OCI-LY1 (cell line): ENCODE data around the gene CNBD2.
"Not testable (repeated sequence)": the region's sequence is repeated elsewhere in the genome, so short reads cannot be mapped to it uniquely, and the experiment has no call there.

Experiments used
- H2AFZ ChIP-seq: fragments of 200-600 bp; sonication (generic), shearing (Covaris generic); 2 replicates; pipeline ENCODE4 v1.6.0; 2014; ENCODE audit warnings: antibody characterized with exemption, mild to moderate bottlenecking, low read length
- H3F3A ChIP-seq: fragments of 200-600 bp; sonication (generic), shearing (Covaris generic); 2 replicates; pipeline ENCODE4 v1.6.0; 2014; ENCODE audit warnings: mild to moderate bottlenecking, antibody characterized with exemption, low read length, moderate library complexity; ENCODE audit not compliant: insufficient read depth
- H3K27ac ChIP-seq: fragments of 200-600 bp; sonication (generic); 2 replicates; pipeline ENCODE4 v1.5.1; 2014; ENCODE audit warnings: low read length, mixed run types, mild to moderate bottlenecking, low read depth; ENCODE audit not compliant: poor library complexity, severe bottlenecking
- H3K27me3 ChIP-seq: fragments of 200-600 bp; sonication (generic); 2 replicates; pipeline ENCODE4 v1.6.0; 2014; ENCODE audit warnings: antibody characterized with exemption, mild to moderate bottlenecking, low read length, moderate library complexity; ENCODE audit not compliant: insufficient read depth
- H3K36me3 ChIP-seq: fragments of 200-600 bp; sonication (generic); 2 replicates; pipeline ENCODE4 v1.6.1; 2014; ENCODE audit warnings: mild to moderate bottlenecking, antibody characterized with exemption, low read length, moderate library complexity, mixed read lengths; ENCODE audit not compliant: insufficient read depth
- H3K4me1 ChIP-seq: fragments of 200-600 bp; sonication (generic); 2 replicates; pipeline ENCODE4 v1.5.1; 2014; ENCODE audit warnings: mild to moderate bottlenecking, low read length, moderate library complexity; ENCODE audit not compliant: insufficient read depth, severe bottlenecking
- H3K4me2 ChIP-seq: fragments of 200-600 bp; sonication (generic), shearing (Covaris generic); 2 replicates; pipeline ENCODE4 v1.6.1; 2014; ENCODE audit warnings: low read length
- H3K4me3 ChIP-seq: fragments of 200-600 bp; sonication (generic); 2 replicates; pipeline ENCODE4 v1.5.1; 2014; ENCODE audit warnings: low read length, low read depth, mild to moderate bottlenecking, mixed read lengths; ENCODE audit not compliant: poor library complexity, severe bottlenecking
- H3K79me2 ChIP-seq: fragments of 200-600 bp; shearing (Covaris generic); 2 replicates; pipeline ENCODE4 v1.6.1; 2016; ENCODE audit warnings: mixed run types, low read length, mixed read lengths; ENCODE audit not compliant: insufficient read depth
- H3K9ac ChIP-seq: fragments of 200-600 bp; sonication (generic), shearing (Covaris generic); 2 replicates; pipeline ENCODE4 v1.6.1; 2014; ENCODE audit warnings: mild to moderate bottlenecking, low read length, mixed read lengths
- H3K9me2 ChIP-seq: fragments of 200-600 bp; sonication (generic), shearing (Covaris generic); 2 replicates; pipeline ENCODE4 v1.6.1; 2014; ENCODE audit warnings: low read depth, mild to moderate bottlenecking, low read length, mixed read lengths
- H3K9me3 ChIP-seq: fragments of 200-600 bp; shearing (Covaris generic); 2 replicates; pipeline ENCODE4 v1.6.1; 2014; ENCODE audit warnings: low read length, mixed read lengths
- H4K20me1 ChIP-seq: fragments of 200-600 bp; sonication (generic), shearing (Covaris generic); 2 replicates; pipeline ENCODE4 v1.6.0; 2016; ENCODE audit warnings: mild to moderate bottlenecking, low read length; ENCODE audit not compliant: insufficient read depth
- EZH2 ChIP-seq: fragments of 200-600 bp; sonication (generic), shearing (Covaris generic); IDR thresholded peaks from 2 replicates; pipeline ENCODE4 v1.8.0; 2017; ENCODE audit warnings: borderline replicate concordance, mixed run types, mild to moderate bottlenecking, antibody characterized with exemption, low read length, moderate library complexity, mixed read lengths
- TF ChIP-seq, protein P1 (sequence below): fragments of 200-600 bp; sonication (generic), shearing (Covaris generic); IDR thresholded peaks from 2 replicates; pipeline ENCODE4 v1.5.1; 2017; ENCODE audit warnings: mild to moderate bottlenecking, antibody characterized with exemption, low read length, moderate library complexity, mixed read lengths

Gene CNBD2

DNA sequence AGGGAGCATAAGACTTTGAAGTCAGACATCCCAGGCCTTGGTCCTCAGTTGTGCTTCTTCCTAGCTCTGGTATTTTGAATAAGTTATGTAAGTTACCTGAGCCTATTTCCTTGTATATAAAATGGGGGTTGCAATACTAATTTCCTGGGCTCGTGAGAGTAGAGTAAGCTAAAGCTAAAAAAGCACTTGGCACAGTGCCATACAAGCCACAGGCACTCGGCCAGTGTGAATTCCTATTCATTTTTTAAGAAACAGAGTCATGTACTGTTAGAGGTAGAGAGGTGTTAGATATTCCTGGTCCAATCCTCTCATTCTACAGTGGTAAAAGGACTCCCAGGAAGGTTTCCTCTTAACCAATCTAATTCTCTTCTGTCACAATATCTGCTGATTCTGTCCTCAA, 106.6 kb downstream of the CNBD2 start:
- Histone ChIP-seq H3K4me1 (no peaks in the 10 kb centered on the region), H2AFZ (no peak overlapping the region), H3K9ac (no peak overlapping the region), H3K9me2 (no peaks in the 10 kb centered on the region), H3K79me2 (no peaks in the 10 kb centered on the region), H3K36me3 (no peaks in the 10 kb centered on the region), H3K27ac (no peak overlapping the region), H3K27me3 (0 out of 2 replicates have a peak, but pooled peaks cover 4% of the 10 kb centered on the region), H3K9me3 (peaks cover 5% of the 10 kb centered on the region; the same call in 1 of the 2 replicates), H4K20me1 (no peaks in the 10 kb centered on the region), H3K4me3 (no peak overlapping the region), H3F3A (no peaks in the 10 kb centered on the region), H3K4me2 (no peak overlapping the region)
- no peak for TF ChIP-seq EZH2
- TF ChIP-seq, protein P1, sequence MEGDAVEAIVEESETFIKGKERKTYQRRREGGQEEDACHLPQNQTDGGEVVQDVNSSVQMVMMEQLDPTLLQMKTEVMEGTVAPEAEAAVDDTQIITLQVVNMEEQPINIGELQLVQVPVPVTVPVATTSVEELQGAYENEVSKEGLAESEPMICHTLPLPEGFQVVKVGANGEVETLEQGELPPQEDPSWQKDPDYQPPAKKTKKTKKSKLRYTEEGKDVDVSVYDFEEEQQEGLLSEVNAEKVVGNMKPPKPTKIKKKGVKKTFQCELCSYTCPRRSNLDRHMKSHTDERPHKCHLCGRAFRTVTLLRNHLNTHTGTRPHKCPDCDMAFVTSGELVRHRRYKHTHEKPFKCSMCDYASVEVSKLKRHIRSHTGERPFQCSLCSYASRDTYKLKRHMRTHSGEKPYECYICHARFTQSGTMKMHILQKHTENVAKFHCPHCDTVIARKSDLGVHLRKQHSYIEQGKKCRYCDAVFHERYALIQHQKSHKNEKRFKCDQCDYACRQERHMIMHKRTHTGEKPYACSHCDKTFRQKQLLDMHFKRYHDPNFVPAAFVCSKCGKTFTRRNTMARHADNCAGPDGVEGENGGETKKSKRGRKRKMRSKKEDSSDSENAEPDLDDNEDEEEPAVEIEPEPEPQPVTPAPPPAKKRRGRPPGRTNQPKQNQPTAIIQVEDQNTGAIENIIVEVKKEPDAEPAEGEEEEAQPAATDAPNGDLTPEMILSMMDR = no peak

DNA sequence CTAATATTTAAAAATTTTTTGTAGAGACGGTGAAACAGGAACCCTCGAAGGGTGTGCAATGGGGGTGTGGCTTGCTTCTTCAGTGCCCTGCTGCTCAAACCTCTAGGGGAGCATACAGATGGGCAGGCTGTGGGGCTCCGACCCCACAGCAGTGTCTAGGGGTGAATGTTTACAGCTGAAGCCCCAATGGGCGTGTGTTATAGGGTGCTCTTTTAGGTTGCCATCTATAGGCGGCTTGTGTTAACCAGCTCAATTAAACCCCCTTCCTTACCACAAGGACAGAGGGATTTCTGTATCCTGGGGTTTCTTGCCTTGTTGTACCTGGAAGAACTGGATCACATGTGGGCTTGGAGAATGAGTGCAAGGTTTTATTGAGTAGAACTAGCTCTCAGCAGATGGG, 109.4 kb downstream of the CNBD2 start:
- not testable (repeated sequence) for H3K9me2 ChIP-seq, H3K4me2 ChIP-seq, H3K79me2 ChIP-seq, H2AFZ ChIP-seq, H4K20me1 ChIP-seq, H3K9ac ChIP-seq, H3K27ac ChIP-seq, H3K27me3 ChIP-seq, H3K36me3 ChIP-seq, H3K4me3 ChIP-seq, H3K9me3 ChIP-seq, H3K4me1 ChIP-seq, H3F3A ChIP-seq

DNA sequence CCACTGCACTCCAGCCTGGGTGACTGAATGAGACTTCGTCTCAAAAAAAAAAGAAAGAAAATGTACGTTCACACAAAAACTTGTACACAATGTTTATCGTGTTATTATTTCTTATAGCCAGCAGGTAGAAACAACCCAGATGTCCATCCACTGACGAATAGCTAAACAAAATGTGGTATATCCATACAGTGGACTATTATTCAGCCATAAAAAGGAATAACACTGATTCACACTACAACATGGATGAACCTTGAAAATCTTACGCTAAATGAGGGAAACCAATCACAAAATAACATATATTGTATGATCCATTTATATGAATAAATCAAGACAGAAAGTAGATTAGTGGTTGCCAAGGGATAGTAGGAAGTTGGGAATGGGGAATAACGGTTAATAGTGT, 111.1 kb downstream of the CNBD2 start:
- Histone ChIP-seq H3K4me2 (no peak overlapping the region), H2AFZ (no peak overlapping the region), H3K9me2 (no peaks in the 10 kb centered on the region), H3K4me3 (no peak overlapping the region), H3F3A (no peaks in the 10 kb centered on the region), H3K79me2 (no peaks in the 10 kb centered on the region), H3K27me3 (peaks cover 3% of the 10 kb centered on the region; the same call in 1 of the 2 replicates), H3K4me1 (no peaks in the 10 kb centered on the region), H4K20me1 (no peaks in the 10 kb centered on the region), H3K27ac (no peak overlapping the region), H3K9me3 (peaks cover 5% of the 10 kb centered on the region; the same call in 1 of the 2 replicates), H3K9ac (no peak overlapping the region), H3K36me3 (no peaks in the 10 kb centered on the region)
- TF ChIP-seq EZH2 = no peak
- TF ChIP-seq, protein P1 = no peak

DNA sequence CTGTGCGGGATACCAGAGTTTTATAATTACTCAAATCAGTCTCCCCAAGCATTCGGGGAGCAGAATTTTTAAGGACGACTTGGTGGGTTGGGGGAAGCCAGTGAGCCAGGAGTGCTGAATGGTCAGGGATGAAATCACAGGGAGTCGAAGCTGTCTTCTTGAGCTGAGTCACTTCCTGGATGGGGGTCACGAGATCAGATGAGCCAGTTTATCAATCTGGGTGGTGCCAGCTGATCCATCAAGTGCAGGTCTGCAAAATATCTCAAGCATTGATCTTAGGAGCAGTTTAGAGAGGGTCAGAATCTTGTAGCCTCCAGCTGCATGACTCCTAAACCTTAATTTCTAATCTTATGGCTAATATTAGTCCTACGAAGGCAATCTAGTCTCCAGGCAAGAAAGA, 111.6 kb downstream of the CNBD2 start:
- not testable (repeated sequence) for H3K4me2 ChIP-seq, H2AFZ ChIP-seq, H3K27ac ChIP-seq, H3K4me3 ChIP-seq, H3K79me2 ChIP-seq, H3K9me2 ChIP-seq, H3K9me3 ChIP-seq, H3K4me1 ChIP-seq, H3K9ac ChIP-seq, H3K36me3 ChIP-seq, H3K27me3 ChIP-seq, H4K20me1 ChIP-seq, H3F3A ChIP-seq
